GM19025 (cell line): ENCODE measurements around the gene SELENOI.
"Not testable (repeated sequence)": the region's sequence is repeated elsewhere in the genome, so short reads cannot be mapped to it uniquely, and the experiment has no call there.

Experiments
- ATAC-seq: cut with Tn5 transposase; IDR thresholded peaks from one replicate; pipeline ENCODE4 v1.9.1; 2021; ENCODE audit warnings: mild to moderate bottlenecking, low read depth, moderate library complexity; ENCODE audit not compliant: unreplicated experiment

The SELENOI gene

GRCh38 chr2:26355038-26355995 lies 9.4 kb downstream of the SELENOI start:
- no peak for ATAC-seq

- ATAC-seq: no peak
Observed at GRCh38 chr2:26356111-26356510, 10.2 kb downstream of the SELENOI start.

GRCh38 chr2:26356771-26357170 lies 10.8 kb downstream of the SELENOI start:
- ATAC-seq: no peak

GRCh38 chr2:26359886-26360473 lies 14.0 kb downstream of the SELENOI start:
- no peak for ATAC-seq

GRCh38 chr2:26363323-26363722 lies 17.4 kb downstream of the SELENOI start:
- ATAC-seq: no peak

- ATAC-seq: no peak
Observed at GRCh38 chr2:26363958-26364357, 18.0 kb downstream of the SELENOI start.

GRCh38 chr2:26364669-26365068 lies 18.7 kb downstream of the SELENOI start:
- ATAC-seq: no peak

GRCh38 chr2:26366957-26367356 lies 21.0 kb downstream of the SELENOI start:
- no peak for ATAC-seq

GRCh38 chr2:26369664-26370063 lies 23.7 kb downstream of the SELENOI start:
- ATAC-seq: not testable (repeated sequence)

- not testable (repeated sequence) for ATAC-seq
Observed at GRCh38 chr2:26370909-26371308, 25.0 kb downstream of the SELENOI start.

- no peak for ATAC-seq
Observed at GRCh38 chr2:26376799-26377198, 30.9 kb downstream of the SELENOI start.

- no peak for ATAC-seq
Observed at GRCh38 chr2:26380281-26380680, 34.3 kb downstream of the SELENOI start.

GRCh38 chr2:26382564-26382963 lies 36.6 kb downstream of the SELENOI start:
- no peak for ATAC-seq

GRCh38 chr2:26384183-26384582 lies 38.2 kb downstream of the SELENOI start:
- no peak for ATAC-seq

- ATAC-seq: no peak
Observed at GRCh38 chr2:26384597-26384996, 38.7 kb downstream of the SELENOI start.

GRCh38 chr2:26387189-26387588 lies 41.2 kb downstream of the SELENOI start:
- no peak for ATAC-seq

- no peak for ATAC-seq
Observed at GRCh38 chr2:26394694-26395093, 48.8 kb downstream of the SELENOI start.

- ATAC-seq: no peak
Observed at GRCh38 chr2:26395394-26395793, 49.5 kb downstream of the SELENOI start.

GRCh38 chr2:26396734-26397298 lies 50.9 kb downstream of the SELENOI start:
- ATAC-seq: no peak

GRCh38 chr2:26399771-26400376 lies 53.9 kb downstream of the SELENOI start:
- no peak for ATAC-seq

GRCh38 chr2:26400723-26401122 lies 54.8 kb downstream of the SELENOI start:
- no peak for ATAC-seq
